A549 (cell line): ENCODE data around the gene ROR2.

Experiments used
- POLR2A ChIP-seq: IDR thresholded peaks from 2 replicates; pipeline ENCODE4 v1.6.1; 2012; ENCODE audit warnings: mild to moderate bottlenecking, low read length
- TF ChIP-seq, protein P1 (sequence below): fragments of >200 bp; sonication (Bioruptor Twin); formaldehyde crosslinking; IDR thresholded peaks from 3 replicates; pipeline ENCODE4 v1.5.1; 2016

DNA sequence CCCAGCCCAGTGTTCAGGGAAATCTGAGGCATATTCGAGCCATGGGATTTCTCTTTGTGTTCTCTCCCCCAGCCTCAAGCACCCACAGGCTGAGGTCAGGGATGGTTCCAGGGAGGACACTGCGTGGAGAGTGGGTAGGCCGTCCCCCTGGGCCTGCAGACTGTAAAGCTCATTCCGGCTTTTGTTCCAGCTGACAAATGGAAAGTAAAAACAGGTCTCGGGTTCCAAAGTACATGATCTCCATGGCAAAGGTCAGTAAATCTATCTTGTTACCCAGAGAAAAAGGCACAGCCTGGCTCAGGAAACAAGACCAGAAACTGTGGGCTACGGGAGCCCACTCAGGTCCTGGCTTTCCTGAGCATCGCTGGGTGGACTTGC lies 116.2 kb downstream of the ROR2 start:
- TF ChIP-seq, protein P1, sequence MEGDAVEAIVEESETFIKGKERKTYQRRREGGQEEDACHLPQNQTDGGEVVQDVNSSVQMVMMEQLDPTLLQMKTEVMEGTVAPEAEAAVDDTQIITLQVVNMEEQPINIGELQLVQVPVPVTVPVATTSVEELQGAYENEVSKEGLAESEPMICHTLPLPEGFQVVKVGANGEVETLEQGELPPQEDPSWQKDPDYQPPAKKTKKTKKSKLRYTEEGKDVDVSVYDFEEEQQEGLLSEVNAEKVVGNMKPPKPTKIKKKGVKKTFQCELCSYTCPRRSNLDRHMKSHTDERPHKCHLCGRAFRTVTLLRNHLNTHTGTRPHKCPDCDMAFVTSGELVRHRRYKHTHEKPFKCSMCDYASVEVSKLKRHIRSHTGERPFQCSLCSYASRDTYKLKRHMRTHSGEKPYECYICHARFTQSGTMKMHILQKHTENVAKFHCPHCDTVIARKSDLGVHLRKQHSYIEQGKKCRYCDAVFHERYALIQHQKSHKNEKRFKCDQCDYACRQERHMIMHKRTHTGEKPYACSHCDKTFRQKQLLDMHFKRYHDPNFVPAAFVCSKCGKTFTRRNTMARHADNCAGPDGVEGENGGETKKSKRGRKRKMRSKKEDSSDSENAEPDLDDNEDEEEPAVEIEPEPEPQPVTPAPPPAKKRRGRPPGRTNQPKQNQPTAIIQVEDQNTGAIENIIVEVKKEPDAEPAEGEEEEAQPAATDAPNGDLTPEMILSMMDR, result no peak
- no peak for TF ChIP-seq POLR2A
